HEK293T (cell line): Measurements from ENCODE around the gene HBP1.

ENCODE experiments used
- CTCF ChIA-PET: fragments of 350-600 bp; formaldehyde crosslinking; extraction: SDS; loops from one replicate; lab custom pipeline; 2021; ENCODE audit warnings: antibody characterized with exemption, inconsistent platforms; lab: Yijun Ruan, JAX
- POLR2A ChIA-PET: fragments of 350-600 bp; formaldehyde crosslinking; extraction: SDS; loops from one replicate; lab custom pipeline; 2020; ENCODE audit warnings: antibody characterized with exemption, inconsistent platforms; lab: Yijun Ruan, JAX
- DNase-seq: peaks from one replicate; pipeline ENCODE4 v3.0.0; 2012; ENCODE audit warnings: mixed read lengths; ENCODE audit errors: extremely low spot score
- ARNT ChIP-seq: fragments of 450-650 bp; IDR thresholded peaks from 2 replicates; pipeline ENCODE4 v1.6.1; 2017; ENCODE audit warnings: mild to moderate bottlenecking
- CTBP1 ChIP-seq: fragments of 450-650 bp; IDR thresholded peaks from 2 replicates; pipeline ENCODE4 v1.6.1; 2016; ENCODE audit warnings: borderline replicate concordance
- ELF4 ChIP-seq: fragments of 450-650 bp; IDR thresholded peaks from 2 replicates; pipeline ENCODE4 v1.6.1; 2017; ENCODE audit warnings: antibody characterized with exemption
- FOXA1 ChIP-seq: fragments of 450-650 bp; IDR thresholded peaks from 2 replicates; pipeline ENCODE4 v1.6.1; 2016; ENCODE audit warnings: mild to moderate bottlenecking
- FOXK2 ChIP-seq: fragments of 450-650 bp; IDR thresholded peaks from 2 replicates; pipeline ENCODE4 v1.6.1; 2016; ENCODE audit warnings: mild to moderate bottlenecking
- L3MBTL2 ChIP-seq: fragments of 450-650 bp; conservative IDR thresholded peaks from 2 replicates; pipeline ENCODE4 v1.6.1; 2016; ENCODE audit warnings: mild to moderate bottlenecking
- NFRKB ChIP-seq: fragments of 450-650 bp; IDR thresholded peaks from 2 replicates; pipeline ENCODE4 v1.6.1; 2016; ENCODE audit warnings: mild to moderate bottlenecking, moderate library complexity
- SUZ12 ChIP-seq: fragments of 450-650 bp; IDR thresholded peaks from 2 replicates; pipeline ENCODE4 v1.6.1; 2016; ENCODE audit warnings: mild to moderate bottlenecking
- TARDBP ChIP-seq: fragments of 450-650 bp; IDR thresholded peaks from 2 replicates; pipeline ENCODE4 v1.6.1; 2016

HBP1 gene

GRCh38 chr7:107251963-107252362 is 83.2 kb downstream of the HBP1 start:
- no peak for DNase-seq
- POLR2A ChIA-PET, result no interaction called here
- CTCF ChIA-PET, result no interaction called here
- TF ChIP-seq TARDBP (no peak), NFRKB (no peak), L3MBTL2 (no peak), SUZ12 (no peak), CTBP1 (no peak), ARNT (no peak), FOXA1 (no peak), FOXK2 (no peak), ELF4 (no peak)
